Lower leg skin (tissue), 4 donors: ENCODE results near the gene ACLY. TPM values are rescaled to one million over a fixed set of nuclear protein-coding genes. Genes with fewer than 3 reads are reported as not detected.
"Not testable (repeated sequence)": the region's sequence is repeated elsewhere in the genome, so short reads cannot be mapped to it uniquely, and the experiment has no call there.

ENCODE experiments used
- DNase-seq, 2 donors: peaks; one replicate each; pipeline ENCODE4 v3.0.0-alpha.2; 2019; ENCODE audit warnings: low spot score in 2 of 2
- H3K4me3 ChIP-seq: fragments of 200-600 bp; sonication (generic); 2 replicates; pipeline ENCODE4 v1.5.1; 2017; ENCODE audit warnings: mild to moderate bottlenecking, low read depth; ENCODE audit not compliant: poor library complexity, severe bottlenecking
- CTCF ChIP-seq, 3 donors: fragments of 450-650 bp; IDR thresholded peaks; one replicate each; pipeline ENCODE4 v1.5.1; 2016; ENCODE audit warnings: antibody characterized with exemption in 3 of 3, mild to moderate bottlenecking in 3 of 3, moderate library complexity in 2 of 3
- POLR2A ChIP-seq, 2 donors: fragments of 450-650 bp; IDR thresholded peaks; one replicate each; pipeline ENCODE4 v1.6.1; 2016 to 2017; ENCODE audit warnings: antibody characterized with exemption in 2 of 2, mild to moderate bottlenecking in 1 of 2, moderate library complexity in 1 of 2
- WGBS, 2 donors: methylation state at CpG; one replicate each; pipeline ENCODE4 v1.1.5; 2018; 5-methylcytosine and 5-hydroxymethylcytosine counted together
- intact Hi-C: fragments of 100-400 bp; cut with DNase I; formaldehyde crosslinking; loops from one replicate; pipeline ENCODE4 v1.15.0; 2023; ENCODE audit warnings: low total_unique reads
- total RNA-seq, 4 donors: library from RNA; depleted of rRNA; stranded (reverse); fragments of >200 nt; gene quantifications; one replicate each; pipeline ENCODE4 v1.1.0, GENCODE V29; 2016

ACLY gene
- total RNA-seq, 4 donors from 2014 or later, result 50.3 to 73.0 (median 62.4) TPM

- no peak for DNase-seq
- WGBS, 2 donors, result 77% methylated on average over 4 of the region's 4 CpGs
- H3K4me3 ChIP-seq, result no peak overlapping the region
- TF ChIP-seq POLR2A (IDR thresholded peaks at IDR 0.05), result no peak
- no peak for TF ChIP-seq CTCF (IDR thresholded peaks at IDR 0.05)
- intact Hi-C loops, result no loop called here
These were observed 69.3 kb downstream of the ACLY start for GRCh38 chr17:41849251-41849990.

GRCh38 chr17:41848788-41849187 lies 70.0 kb downstream of the ACLY start:
- TF ChIP-seq POLR2A (IDR thresholded peaks at IDR 0.05) (no peak), CTCF (IDR thresholded peaks at IDR 0.05) (no peak)
- intact Hi-C loops, result no loop called here
- H3K4me3 ChIP-seq, result no peak overlapping the region
- WGBS, 2 donors, result 65 to 79% methylated on average over 4 of the region's 4 CpGs
- DNase-seq, result no peak

- WGBS, 2 donors, result 92 to 99% methylated on average over 6 of the region's 6 CpGs
- H3K4me3 ChIP-seq, result no peak overlapping the region
- no peak for TF ChIP-seq CTCF (IDR thresholded peaks at IDR 0.05)
- TF ChIP-seq POLR2A (IDR thresholded peaks at IDR 0.05), result no peak
- intact Hi-C loops, result no loop called here
- DNase-seq, result no peak
These were observed 73.8 kb downstream of the ACLY start for GRCh38 chr17:41844971-41845370.

- H3K4me3 ChIP-seq, DNase-seq, intact Hi-C loops: not testable (repeated sequence)
- 93% methylated on average over 6 of the region's 6 CpGs for WGBS, 2 donors
These were observed 78.0 kb downstream of the ACLY start for GRCh38 chr17:41840781-41841180.

- H3K4me3 ChIP-seq, intact Hi-C loops, DNase-seq: not testable (repeated sequence)
- 93 to 98% methylated on average over 2 of the region's 2 CpGs for WGBS, 2 donors
These were observed 79.3 kb downstream of the ACLY start for GRCh38 chr17:41839448-41839847.

GRCh38 chr17:41837761-41838538 lies 80.8 kb downstream of the ACLY start, which contains the start of gene KLHL10:
TSS of gene KLHL10 (plus strand) at chr17:41837825. CDS start at chr17:41837933, 108 bp downstream.
- 96 to 97% methylated on average over 15 of the region's 15 CpGs for WGBS, 2 donors
- no peak within 1 kb of the TSS for H3K4me3 ChIP-seq
- DNase-seq, result no peak
- TF ChIP-seq CTCF (IDR thresholded peaks at IDR 0.05) (no peak), POLR2A (IDR thresholded peaks at IDR 0.05) (no peak)
- intact Hi-C loops, result no loop called here
